GM12891 (cell line): ENCODE measurements around the gene CXCR4.
"Not testable (repeated sequence)": the region's sequence is repeated elsewhere in the genome, so short reads cannot be mapped to it uniquely, and the experiment has no call there.

Source experiments
- DNase-seq: peaks from one replicate; pipeline ENCODE4 v3.0.0; 2011; ENCODE audit warnings: low spot score; ENCODE audit not compliant: insufficient read length
- FAIRE-seq: peaks from 2 replicates; lab custom pipeline; 2011; peaks lifted over from hg19 to GRCh38; lab: Jason Lieb, UNC
- PAX5 ChIP-seq: IDR thresholded peaks from 2 replicates; pipeline ENCODE4 v1.6.1; 2011; ENCODE audit warnings: low read length, moderate library complexity, mild to moderate bottlenecking; ENCODE audit not compliant: insufficient read depth, severe bottlenecking
- POLR2A ChIP-seq: IDR thresholded peaks from 2 replicates; pipeline ENCODE4 v1.6.1; 2011; ENCODE audit warnings: low read depth, low read length, control low read depth
- POLR2AphosphoS5 ChIP-seq: IDR thresholded peaks from 2 replicates; pipeline ENCODE4 v1.6.1; 2011; ENCODE audit warnings: low read depth, low read length, control low read depth
- POU2F2 ChIP-seq: IDR thresholded peaks from 2 replicates; pipeline ENCODE4 v1.6.1; 2011; ENCODE audit warnings: low read depth, mild to moderate bottlenecking, control low read depth, low read length, moderate library complexity
- SPI1 ChIP-seq: IDR thresholded peaks from 2 replicates; pipeline ENCODE4 v1.6.1; 2011; ENCODE audit warnings: low read depth, low read length, control low read depth
- TAF1 ChIP-seq: IDR thresholded peaks from 2 replicates; pipeline ENCODE4 v1.6.1; 2011; ENCODE audit warnings: low read depth, low read length, control low read depth

The CXCR4 gene

DNA sequence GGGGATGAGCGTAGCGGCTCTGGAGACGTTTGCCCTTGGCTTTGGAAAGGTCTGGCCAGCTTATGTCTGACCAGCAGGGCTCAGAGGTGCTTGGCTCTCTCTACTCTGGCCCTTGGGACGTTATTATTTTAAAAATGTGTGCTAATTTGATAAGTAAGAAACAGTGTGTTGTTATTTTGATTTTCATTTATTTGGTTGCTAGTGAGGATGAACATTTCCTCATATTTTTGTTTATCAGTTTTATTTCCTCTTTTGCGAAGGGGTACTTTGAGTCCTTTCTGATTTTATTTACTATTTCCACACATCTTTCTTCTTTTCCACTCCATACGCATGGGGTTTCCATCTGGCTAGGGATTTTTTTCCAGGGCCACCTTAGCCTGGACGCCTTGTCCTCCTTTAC, 11.4 kb downstream of the CXCR4 start:
- FAIRE-seq = no peak
- DNase-seq = no peak
- no peak for TF ChIP-seq POLR2A
- no peak for TF ChIP-seq POU2F2
- TF ChIP-seq TAF1 = no peak
- TF ChIP-seq SPI1 = no peak
- TF ChIP-seq PAX5 = no peak
- no peak for TF ChIP-seq POLR2AphosphoS5

DNA sequence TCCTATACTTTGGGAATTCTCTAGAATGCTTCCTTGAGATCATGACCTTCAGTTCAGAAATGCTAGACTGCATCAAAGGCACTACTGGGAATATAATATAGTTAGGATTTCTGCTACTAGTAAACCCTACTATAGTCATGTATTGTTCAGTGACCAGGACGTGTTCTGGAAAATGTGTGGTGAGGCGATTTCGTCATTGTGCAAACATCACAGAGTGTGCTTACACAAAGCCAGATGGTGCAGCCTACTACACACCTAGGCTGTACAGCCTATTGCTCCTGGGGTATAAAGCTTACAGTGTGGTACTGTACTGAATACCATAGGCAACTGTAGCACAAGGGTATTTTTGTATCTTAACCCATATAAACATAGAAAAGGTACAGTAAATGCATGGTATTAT, 13.0 kb downstream of the CXCR4 start:
- DNase-seq (no peak), FAIRE-seq (no peak)
- no peak for TF ChIP-seq POLR2AphosphoS5
- no peak for TF ChIP-seq POU2F2
- no peak for TF ChIP-seq SPI1
- no peak for TF ChIP-seq POLR2A
- no peak for TF ChIP-seq PAX5
- no peak for TF ChIP-seq TAF1

DNA sequence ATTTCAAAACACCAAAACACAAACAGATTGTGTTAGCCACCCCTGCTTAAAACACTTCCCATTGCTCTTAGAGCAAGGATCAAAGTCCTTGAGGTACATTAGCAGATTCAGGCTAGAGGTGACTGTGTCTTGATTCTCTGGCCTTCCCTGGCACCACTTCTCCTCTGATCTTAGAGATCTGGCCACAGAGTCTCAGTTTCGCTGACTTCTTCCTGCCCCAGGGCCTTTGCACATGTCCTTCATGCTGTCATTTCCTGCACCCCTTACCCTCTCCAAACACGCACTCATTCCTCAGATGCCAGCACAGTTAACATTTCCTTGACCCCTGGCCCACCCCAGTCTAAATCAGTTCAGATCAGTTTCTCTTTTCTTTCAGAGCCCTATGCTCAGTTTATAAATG, 16.9 kb downstream of the CXCR4 start:
- FAIRE-seq = no peak
- TF ChIP-seq SPI1 = no peak
- TF ChIP-seq PAX5 = no peak
- no peak for TF ChIP-seq POU2F2
- no peak for TF ChIP-seq TAF1
- TF ChIP-seq POLR2AphosphoS5 = no peak
- TF ChIP-seq POLR2A = no peak
- DNase-seq = no peak

DNA sequence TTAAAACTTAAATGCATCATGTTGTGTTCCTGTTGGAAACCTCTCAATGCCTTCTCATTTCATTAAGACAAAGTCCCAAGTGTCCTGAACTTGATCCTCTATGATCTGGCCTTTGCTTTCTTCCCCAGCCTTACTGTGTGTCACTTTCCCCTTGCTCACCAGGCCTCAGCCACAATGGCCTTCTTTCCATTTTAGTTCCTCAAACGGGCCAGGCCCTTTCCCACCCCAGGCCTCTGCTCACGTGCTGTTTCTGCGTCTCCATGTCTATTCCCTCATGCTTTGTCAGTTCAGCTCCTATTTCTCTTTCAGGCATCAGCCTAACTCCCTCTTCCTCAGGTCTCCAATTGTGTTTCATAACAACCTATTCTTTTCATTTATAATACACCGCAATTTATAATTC, 19.5 kb downstream of the CXCR4 start:
- TF ChIP-seq POLR2AphosphoS5 (no peak), TAF1 (no peak)
- FAIRE-seq = no peak

GRCh38 chr2:136093583-136093982, 24.4 kb downstream of the CXCR4 start:
- FAIRE-seq = no peak

More for the DNA sequence above, 19.5 kb downstream of the CXCR4 start:
- no peak for DNase-seq

DNA sequence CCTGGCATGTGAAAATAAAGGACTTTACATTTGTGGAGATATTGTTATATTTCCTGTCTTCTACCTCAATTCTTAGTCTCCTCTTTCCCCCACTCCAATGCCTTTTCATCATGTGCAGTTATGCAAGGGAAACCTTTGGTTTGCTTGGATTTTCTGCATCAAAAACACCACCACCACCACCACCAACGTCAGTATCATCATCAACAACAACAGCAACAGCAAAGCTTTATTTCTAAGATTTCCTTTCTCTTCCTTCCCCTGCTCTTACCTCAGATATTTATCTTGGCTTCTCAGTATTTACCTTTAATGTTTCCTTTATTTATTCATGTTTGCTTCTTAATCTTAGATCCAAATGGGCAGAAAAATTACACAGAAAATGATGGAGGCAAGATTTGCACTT, 26.1 kb downstream of the CXCR4 start:
- DNase-seq (no peak), FAIRE-seq (no peak)
- TF ChIP-seq SPI1 (no peak), POLR2AphosphoS5 (no peak), PAX5 (no peak), POU2F2 (no peak), POLR2A (no peak), TAF1 (no peak)

More at GRCh38 chr2:136093583-136093982, 24.4 kb downstream of the CXCR4 start:
- no peak for DNase-seq
- no peak for TF ChIP-seq SPI1
- no peak for TF ChIP-seq TAF1
- TF ChIP-seq POU2F2 = no peak
- TF ChIP-seq POLR2AphosphoS5 = no peak
- TF ChIP-seq PAX5 = no peak
- TF ChIP-seq POLR2A = no peak

DNA sequence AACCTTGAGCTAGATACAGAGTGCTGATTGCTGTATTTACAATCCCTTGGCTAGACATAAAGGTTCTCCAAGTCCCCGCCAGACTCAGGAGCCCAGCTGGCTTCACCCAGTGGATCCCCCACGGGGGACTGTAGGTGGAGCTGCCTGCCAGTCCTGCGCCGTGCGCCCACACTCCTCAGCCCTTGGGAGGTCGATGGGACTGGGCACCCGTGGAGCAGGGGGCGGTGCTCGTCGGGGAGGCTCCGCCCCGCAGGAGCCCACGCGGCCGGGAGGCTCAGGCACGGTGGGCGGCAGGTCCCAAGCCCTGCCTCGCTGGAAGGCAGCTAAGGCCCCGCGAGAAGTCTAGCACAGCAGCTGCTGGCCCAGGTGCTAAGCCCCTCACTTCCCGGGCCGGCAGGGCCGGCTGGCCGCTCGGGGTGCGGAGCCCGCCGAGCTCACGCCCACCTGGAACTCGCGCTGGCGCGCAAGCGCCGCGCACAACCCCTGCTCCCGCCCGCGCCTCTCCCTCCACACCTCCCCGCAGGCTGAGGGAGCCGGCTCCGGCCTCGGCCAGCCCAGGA, 30.0 kb downstream of the CXCR4 start:
- not testable (repeated sequence) for FAIRE-seq, DNase-seq

GRCh38 chr2:136086253-136087016, 31.5 kb downstream of the CXCR4 start:
- FAIRE-seq = no peak
- no peak for TF ChIP-seq SPI1
- TF ChIP-seq TAF1 = no peak

DNA sequence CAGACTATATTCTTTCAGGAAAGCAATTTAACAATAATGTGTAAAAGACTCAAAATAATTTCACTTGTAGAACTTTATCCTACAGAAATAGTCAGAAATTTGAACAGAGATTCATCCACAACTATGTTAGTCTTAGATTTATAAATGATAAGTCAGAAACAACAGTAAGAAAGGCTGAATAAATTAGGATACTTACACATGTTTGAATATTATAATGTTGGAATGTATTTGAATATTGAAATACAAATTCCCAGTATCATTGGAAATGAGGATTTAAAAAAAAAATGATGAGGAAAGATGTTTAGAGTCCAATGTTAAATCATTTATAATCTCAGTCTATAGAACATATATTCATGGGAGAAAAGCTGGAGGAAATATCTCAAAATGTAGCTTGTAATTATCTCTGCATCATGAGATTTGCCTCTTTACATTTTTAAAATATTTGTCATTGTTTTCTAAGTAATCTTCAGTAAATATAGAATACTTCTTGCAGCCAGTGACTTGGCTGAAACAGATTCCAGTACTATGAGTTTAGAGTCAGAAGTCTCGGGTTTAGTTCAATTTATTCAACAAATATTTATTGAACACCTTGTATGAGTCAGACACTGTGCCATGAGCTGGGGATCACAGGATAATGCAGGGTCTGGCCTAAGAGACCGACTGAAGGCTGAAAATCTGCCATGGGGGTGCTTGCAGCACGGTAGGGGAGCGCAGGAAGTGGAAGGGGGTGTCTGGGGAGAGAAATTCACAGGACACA, 32.3 kb downstream of the CXCR4 start:
- DNase-seq = no peak
- no peak for FAIRE-seq
- TF ChIP-seq POLR2A (no peak), TAF1 (no peak), PAX5 (no peak), SPI1 (no peak)

More at GRCh38 chr2:136086253-136087016, 31.5 kb downstream of the CXCR4 start:
- no peak for DNase-seq

DNA sequence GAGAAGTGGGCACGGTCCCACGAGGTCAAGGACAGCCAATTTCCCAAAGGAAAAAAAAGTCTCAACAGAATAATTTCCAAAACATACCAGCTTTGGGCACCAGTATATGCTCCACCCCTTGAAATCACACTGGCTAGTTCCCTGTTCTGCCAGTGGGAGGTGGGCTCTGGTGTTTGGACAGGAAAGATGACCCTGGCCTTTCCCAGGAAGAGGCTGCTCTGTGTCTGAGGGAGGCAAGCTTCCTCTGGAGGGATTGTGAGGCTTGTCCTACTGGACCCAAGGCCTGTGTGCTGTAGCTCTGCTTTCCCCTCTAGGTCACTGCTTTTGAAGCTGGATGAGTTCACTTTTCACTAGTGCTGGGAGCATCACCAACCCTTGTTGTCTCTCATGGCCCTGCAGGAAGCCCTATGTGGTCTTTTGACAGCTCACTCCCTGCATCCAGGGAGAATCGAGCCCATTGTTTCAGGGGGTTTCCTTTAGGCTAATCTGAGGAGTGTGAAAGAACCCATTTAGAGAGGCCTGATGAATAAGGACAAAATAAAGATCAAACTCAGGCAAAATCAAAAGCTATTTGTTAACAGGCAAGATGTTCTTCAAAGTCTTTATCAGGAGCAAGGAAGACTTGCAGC, 36.3 kb downstream of the CXCR4 start:
- DNase-seq (no peak), FAIRE-seq (no peak)
- TF ChIP-seq POLR2A (no peak), POLR2AphosphoS5 (no peak), PAX5 (no peak)
